ENCODE measurements around the gene TGFBR3.

Gene TGFBR3

DNA sequence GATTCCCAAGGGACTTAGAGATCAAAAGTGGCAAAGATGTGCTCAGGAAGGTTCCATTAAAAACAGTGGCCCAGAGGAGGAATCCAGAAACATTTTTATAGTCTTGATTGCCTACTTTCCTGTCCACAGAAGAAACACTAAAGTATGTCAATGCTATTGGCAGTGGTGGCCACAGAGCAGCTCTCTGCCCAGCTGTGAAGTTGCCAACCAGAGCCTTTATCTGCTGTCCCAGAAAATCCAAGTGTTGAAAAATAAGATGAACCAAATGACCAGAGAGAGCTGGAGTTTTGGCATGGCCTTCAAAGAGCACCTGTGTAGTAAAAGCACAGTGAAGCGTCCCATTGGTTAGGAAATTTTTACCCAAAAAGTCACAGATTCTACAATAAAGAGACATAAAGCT is 181.2 kb downstream of the TGFBR3 start:
- no peak for DNase-seq

DNA sequence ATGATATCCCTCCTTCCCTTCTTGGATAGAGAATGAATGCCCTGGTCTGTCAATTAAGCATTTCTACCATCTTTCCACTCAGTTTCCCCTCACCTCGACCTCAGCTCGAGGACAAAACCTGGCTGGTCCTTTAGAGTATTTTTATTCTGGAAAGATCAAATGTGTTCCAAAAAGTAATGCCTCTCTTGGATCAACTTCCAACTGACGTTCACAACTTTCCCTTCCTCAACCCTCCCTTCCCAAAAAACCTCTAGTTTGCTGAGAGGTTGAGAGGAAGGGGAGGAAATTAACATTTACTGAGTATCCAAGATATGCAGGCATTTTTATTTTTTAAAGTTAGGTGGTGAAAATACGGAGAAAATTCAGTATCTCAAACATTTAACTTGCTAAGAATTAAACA is 182.9 kb downstream of the TGFBR3 start:
- no peak for DNase-seq

DNA sequence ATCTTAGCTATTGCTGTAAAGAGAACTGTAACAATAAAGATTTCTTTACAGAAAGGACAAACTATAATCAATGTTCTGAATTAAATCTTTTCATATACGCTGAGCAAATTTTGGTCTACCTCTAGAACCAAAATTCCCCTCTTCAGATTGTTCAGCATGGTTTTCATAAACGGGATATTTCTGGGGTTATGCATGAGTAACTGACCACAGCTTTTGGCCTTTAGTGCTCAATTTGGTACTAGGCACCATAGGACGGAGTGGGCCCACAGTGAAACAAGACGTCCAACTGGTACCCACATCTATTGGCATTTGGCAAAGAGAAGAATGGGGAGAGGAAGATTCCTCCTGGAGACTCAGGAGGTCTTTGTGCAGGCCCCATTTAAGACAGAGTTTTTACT is 184.5 kb downstream of the TGFBR3 start:
- DNase-seq = no peak

DNA sequence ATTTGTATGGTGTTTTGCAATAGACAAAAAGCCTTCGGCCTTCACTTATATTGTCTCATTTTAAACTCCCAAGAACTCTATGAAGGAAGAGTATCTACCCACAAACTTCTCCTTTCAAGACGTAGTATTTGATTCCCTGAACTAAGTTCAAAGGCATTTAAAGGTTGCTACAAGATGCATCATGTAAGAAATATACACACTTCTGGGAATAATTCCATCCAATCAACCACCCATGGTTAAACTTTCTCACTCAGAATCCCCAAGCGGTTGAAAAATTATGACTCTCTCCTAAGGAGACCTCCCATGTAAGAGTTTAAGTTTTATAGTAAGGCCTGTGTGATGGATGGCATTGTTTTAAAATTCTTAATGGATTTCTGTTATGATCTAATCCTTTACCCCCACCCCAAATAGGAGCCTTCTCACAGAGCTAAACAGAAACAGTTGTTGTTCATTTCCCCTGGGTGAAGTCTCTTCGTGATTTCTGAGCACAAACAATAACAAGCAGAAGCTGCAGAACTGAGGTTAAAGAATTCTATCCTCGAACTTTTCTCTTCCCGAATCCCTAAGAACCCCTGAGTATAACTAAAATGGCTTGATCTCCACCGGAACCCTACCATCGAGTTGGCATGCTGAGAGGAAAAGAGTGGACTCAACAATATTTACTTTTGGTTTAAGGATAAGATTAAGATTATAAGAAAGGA is 185.0 kb downstream of the TGFBR3 start:
- DNase-seq = no peak

DNA sequence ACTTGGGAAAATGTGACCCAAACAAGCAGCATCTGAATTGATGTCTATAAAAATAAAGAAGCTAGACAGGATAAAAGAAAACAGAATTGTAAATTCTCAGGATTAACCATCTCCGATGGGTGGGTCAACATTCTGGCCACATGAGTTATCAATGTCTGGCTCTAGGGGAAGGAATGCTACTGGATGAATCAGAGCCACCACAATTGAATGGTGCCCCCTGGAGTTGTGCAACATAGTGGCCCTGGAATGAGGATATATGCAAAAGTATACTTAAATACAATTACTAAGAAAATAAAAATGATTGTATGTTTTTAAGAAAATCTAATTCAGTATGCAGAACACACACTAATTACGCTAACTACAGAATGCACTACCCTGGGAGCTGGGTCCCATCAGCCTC is 185.6 kb downstream of the TGFBR3 start:
- DNase-seq = no peak

DNA sequence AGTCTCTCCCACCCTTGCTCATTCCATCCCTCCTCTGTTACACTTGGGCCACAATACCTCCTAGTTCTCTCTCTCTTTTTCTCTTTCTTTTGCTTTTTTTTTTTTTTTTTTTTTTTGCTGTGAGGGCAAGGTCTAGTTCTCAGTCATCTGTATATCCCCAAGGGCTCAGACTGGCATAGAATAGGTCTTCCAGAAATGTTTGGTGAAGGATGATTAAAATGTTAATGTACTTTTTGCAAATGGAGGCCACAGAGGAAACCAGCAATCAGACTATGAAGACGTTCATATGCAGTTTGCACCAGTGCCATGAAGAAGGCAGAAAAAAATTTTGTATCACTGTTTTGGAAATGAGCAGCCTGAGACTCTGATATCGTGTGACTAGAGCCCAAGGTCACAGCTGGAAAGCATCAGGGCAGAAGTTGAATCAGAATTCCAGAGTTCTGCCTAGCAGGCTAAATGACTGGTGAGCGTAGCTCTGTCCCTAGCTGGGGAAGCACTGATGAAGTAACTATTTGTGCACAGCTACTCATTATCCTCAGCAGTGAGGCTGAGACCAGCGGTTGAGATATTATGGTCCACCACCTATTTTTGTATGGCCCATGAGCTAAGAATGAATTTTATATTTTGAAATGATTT is 186.5 kb downstream of the TGFBR3 start:
- no peak for DNase-seq

DNA sequence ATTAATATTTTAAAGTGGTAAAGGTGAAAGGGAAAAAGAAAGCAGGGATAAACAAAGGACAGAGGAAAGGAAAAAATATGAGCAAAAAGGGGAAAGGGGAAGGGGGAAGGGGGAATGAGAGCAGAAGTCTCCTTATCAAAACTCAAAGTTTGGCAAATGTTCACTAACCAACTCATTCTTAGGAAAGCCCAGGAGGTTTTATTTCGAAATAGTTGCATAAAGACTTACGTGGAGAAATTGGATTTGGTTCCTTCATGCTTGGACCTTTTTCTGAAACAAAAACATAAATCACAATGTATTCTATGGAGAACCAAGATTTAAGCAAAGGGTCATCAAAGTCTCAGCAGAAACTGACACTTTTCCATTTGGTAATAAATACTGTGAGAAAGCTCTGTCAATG is 188.1 kb downstream of the TGFBR3 start:
- no peak for DNase-seq

DNA sequence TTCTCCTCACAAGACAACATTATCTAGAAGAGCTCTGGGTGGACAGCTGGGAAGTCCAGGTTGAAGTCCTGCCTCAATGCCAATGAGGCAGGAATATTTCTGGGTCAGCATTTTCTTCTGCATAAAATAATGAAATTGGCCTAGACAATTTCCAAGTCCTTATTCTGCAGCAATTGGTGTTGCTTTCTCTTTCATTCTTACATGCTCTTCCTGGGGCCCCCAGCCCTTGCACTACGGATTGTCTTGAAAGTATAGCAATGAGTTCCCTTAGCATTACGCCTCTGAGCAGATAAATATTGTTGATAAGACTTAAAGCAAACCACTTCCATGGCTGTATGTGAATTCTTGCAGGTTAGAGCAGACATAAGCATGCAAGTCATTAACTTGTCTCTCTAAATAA is 188.5 kb downstream of the TGFBR3 start:
- DNase-seq = no peak

DNA sequence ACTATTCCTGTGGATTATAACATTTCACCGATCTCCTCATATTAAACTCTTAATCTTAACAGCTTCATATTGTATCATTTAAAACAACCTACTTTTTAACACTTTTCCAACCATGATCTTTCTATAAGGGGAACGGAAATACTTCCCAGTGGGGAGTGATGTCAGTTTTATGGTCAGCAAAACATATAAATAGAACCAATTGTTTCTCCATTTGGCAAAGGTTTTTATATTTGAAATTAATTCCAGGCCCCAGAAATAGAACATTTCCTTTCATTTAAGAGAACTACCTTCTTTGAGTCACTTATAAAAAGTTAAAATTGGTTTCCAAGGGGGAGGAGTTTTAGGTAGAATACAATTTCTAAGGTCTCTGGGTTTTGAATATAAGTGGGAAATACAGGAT is 189.6 kb downstream of the TGFBR3 start:
- no peak for DNase-seq

DNA sequence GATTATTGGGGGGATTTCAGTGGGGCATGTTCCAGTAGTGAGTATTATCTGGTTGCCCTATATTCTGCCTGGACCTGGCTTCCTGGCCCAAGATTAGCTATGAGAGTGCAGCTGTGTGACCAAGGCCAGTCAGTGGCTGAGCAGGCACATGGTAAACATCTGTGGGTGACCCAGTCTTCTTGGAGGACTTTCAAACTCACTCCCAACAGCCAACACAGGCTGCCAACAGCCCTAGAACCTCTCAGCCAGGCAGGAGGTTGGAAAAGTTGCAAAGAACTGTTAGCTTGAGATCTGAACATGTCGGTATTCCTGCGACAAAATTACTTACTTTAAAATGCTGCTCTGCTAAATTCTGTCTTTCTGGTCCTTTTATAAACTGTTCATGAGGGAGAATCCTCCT is 192.4 kb downstream of the TGFBR3 start:
- DNase-seq = no peak

DNA sequence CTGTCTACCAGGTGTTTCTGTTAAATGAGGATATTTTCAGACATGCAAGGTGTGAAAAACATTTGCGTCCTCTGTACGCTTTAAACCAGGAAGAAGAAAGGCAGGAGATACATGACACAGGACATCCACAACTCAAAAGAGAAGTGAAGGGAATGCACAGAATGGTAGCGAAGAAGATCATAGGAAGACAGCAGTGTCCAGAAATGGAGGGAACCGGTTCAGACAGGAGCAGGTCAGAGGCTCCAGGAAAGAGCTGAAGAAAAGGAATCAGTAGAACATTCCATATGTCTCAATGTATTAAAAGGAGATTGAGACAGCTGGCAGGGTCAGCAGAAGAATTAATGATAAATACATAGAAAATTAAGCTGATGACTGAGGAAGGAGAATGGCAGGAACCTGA is 194.4 kb downstream of the TGFBR3 start:
- no peak for DNase-seq

DNA sequence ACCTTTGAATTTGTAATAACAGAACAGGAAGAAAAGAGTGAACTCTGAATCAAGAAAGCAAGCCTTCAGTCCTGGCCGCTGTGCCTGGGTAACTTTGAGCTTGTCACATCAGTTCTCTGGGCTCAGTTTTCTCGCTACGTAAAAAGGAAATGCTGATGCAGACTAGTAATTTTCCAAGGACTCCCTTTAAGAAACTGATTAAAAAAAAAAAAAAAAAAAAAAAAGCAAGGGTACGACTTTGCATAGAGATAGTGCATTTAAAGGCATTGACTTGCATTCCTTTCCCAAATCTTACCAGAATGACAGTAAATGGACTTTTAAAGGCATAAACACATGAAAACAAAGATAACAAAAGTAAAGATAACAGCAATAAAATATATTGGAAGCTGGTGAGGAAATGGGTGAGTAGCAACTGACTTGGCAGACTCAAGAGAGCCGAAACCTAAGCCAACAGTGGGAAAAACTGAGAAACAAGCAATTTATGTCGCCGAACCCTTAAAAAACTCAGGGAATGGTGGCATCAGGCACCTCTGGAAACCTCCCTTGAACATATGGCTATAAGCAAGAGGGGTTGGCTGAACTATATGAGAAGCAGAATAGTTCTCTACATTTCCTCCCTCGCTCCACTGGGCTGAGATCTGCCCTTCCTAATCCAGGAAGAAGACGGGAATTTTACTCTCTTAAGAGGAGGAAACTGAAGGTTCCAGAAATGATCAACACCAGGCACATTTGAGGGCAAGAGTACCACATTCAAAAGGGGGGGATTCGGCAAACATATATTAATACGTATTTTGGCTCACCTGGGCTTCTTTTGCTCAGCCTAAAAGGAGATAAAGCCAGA is 196.1 kb downstream of the TGFBR3 start:
- DNase-seq = no peak

DNA sequence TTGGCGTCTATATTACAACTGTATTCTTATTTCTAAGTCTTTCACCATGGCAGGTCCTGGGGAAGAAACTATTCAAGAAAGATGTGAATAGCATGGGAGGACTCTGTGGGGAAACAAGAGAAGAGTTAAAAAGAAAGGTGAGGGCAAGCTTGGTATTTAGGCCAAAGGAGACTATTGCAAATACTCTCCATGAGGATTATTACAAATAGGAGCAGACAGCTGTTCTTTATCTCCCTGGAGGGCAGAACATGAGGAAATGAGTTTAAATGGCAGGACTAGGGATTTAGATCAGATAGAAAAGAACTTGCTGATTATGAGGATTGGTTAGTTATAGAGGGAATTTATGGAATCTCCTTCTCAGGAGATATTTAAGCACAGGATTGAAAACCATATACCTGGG is 198.5 kb downstream of the TGFBR3 start:
- no peak for DNase-seq

DNA sequence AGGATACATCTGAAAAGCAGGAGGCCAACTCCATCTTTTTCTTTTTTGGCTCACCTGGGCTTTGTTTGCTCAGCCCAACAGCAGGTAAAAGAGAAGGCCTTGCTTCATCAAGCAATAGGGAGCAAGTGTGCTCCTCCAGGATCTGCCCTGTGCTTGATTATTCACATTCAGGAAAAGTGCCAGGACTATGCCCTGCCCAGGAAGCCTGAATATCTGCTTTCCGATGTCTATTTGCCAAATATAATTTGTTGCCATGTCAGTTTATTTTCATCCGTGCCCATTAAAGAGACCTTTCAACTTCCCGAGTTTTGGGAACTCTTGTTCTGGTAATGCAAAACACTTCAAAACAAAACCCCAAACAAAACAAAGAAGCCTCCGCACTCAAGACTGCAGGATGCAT is 200.0 kb downstream of the TGFBR3 start:
- no peak for DNase-seq

DNA sequence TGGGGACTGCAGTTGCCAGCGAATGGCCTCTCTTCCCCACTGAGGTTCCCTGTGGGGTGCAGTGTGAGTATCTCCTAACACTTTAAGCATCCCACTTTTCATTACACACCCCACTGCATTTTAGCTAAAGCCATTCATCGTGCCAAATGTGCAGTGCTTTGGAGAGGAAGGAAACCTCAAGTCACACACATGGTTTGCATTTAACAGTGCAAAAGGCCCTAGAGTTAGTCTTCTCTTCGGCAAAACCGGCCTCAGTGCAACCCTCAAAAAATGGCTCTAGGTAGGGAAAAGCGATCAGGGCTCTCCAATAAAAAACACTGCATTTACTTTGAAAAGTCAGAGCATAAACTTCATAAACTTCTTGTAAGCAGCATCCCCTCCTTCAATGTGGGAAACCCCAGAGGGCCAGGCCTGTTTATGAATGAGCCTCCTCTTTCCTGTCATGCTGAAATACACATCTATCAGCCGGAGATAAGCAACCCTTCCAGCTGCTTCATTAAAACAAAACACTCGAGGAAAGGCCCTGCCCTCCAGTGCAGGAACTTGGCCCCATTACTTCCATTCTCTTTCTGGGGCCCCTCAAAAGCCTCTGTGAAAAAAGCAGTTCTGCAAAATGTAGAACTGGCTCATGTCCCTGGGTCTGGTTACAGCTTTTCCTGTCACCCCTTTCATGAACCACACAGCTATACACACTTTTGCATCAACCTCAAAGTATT is 201.3 kb downstream of the TGFBR3 start:
- DNase-seq = no peak

DNA sequence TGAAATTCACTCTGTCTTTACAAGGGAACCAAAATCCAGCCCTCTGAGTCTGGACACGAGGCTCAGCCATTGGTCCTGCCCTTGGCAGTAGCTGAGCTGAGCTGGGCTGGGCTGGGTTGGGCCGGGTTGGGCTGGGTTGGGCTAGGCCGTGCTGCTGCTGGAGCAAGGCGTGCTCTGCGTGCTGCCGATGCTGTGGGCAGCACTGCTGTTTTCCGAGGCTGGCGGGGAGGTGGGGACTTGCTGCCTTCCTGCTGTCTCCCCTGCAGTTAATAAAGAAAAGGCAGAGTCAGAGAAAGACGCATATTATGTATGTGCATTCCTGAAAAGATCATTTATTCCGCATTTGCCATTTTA is 202.4 kb downstream of the TGFBR3 start:
- DNase-seq = no peak

DNA sequence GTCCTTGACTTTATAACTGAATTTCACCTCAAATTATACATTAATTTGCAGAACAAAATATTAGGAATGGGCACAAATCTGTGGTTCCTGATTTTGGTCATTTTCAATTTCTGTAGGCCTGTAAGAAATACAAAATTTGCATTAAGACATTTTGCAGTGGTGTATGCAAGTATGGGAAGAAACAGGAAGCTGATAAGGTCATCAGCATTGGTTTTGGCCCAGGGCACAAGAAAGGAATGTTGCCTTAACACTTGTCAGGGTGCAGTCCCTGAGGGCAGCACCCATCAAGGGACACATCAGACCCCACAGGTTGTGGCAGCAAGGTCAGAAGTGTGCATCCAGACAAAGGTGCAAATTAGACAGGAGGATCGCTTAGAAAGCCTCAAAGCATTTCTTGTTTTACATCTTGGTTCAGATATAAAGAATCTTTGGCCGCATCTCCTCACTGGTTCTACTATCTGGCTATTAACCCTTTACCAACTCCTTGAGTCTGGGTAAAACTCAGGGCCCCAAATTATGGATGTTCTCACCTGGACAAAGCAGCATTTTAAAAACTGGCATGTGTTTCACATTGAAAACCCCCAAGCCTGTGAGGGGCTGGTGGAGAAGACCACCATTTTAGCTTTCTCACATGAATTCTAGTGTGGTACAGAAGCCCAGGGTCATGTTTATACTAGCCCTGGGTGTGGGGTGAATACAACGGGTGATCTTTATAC is 202.9 kb downstream of the TGFBR3 start:
- DNase-seq = no peak

DNA sequence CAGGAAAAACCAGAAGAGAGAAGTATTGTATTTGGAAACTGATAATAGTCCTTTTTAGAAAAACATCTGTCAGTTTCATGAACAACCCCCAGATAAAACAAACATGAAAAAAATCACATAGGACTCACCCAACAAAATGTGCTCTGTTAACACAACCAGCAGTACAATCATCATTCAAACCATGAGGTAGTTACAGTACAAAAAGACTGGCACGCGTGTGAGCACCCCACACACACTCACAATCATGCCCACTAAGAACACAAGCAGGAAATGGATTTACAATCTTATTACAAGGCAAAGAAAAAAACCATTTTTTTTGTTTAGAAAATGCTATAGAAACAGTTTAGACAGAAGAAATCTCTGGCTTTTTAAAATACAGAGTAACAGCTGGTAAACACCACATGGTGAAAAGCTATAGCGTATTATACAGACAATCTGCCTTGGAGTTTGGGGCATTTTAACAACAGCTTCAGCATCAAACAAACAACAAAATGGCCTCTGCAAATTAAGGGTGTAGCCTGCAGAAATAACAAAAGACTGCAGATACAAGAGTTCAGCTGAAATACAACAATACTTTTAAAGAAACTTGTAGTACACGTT is 205.3 kb downstream of the TGFBR3 start:
- DNase-seq = no peak

DNA sequence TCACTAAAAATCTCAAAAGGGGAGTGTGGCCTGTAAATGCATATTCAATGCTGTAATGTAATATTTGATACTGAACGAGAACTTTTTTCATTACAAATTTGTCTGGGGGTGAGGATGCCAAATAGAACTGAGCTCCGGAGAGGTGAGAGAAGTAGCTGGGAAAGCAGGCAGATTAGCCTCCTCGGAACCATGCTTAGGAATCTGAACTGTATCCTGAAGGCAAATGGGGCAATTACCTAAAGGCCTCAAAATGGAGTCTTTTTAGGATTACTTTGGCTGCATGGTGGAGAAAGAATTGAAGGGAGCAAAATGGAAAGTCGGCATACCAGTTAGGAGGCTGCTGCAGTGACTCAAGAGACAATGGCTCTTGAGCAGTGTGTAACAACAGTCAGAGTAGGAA is 206.5 kb downstream of the TGFBR3 start:
- no peak for DNase-seq

DNA sequence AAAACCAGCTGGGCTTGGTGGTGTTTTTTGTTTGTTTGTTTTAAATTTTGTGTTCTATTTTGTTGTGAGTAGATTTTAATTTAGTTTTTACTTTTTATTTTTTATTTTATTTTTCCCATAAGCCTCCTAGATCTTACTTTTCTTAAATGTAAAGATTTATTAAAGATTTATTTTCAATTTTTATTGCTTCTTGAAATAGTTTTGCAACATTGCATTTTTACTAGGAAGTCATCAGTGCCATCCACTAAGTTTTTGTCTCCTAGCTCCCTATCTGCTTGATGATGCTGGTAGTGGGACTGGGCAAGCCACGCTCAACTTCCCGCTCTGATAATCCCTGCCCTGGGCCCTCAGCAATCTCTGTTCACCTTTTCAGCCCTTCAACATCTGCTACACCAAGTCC is 209.9 kb downstream of the TGFBR3 start:
- DNase-seq = no peak

DNA sequence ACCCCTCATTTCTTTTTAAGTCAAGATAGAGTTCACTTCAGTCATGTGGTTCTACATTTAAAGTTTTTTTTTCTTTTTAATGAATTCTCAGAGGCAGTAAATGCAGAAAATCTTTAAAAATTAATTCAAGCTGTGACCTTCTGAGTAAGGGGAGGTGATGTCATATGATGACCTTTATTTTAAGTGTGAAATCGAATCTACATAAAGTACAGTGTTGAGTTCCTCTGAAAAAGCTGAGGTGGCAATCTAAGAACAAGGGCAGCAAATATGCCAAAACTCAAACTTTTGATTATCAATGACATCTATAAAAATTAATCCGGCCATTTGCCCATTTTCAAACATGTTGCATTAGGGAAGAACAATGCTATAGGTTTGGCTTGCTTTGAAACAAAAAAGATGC is 211.8 kb downstream of the TGFBR3 start:
- no peak for DNase-seq

DNA sequence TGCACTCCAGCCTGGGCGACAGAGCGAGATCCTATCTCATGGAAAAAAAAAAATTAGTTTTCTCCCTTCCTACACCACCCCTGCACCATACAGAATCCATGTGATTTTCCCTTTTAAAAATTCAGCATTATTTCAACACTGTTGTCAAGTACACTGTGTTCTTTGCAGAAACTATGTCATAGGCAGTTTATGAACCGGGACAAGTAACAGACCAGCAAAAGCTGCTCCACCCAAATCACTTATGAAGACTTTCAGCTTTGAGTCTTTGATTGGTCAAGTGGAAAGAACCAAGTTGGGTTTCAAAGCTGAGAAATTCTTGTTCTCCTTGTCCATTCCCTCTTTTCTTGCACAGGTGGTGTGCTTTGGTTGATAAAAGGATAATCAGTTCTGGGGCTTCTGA is 212.3 kb downstream of the TGFBR3 start:
- DNase-seq = no peak
